Stimulated activated CD4-positive, alpha-beta T cell treated with anti-CD3 and anti-CD28 coated beads, TNF-alpha, amount 100 ng/mL, for 4 hours (primary cell): ENCODE data around the gene MAP3K9.

Experiments used
- DNase-seq, 3 experiments: peaks; one replicate each; pipeline ENCODE4 v3.0.0-alpha.2; 2020; ENCODE audit warnings: low read depth in 3 of 3

MAP3K9 gene

DNA sequence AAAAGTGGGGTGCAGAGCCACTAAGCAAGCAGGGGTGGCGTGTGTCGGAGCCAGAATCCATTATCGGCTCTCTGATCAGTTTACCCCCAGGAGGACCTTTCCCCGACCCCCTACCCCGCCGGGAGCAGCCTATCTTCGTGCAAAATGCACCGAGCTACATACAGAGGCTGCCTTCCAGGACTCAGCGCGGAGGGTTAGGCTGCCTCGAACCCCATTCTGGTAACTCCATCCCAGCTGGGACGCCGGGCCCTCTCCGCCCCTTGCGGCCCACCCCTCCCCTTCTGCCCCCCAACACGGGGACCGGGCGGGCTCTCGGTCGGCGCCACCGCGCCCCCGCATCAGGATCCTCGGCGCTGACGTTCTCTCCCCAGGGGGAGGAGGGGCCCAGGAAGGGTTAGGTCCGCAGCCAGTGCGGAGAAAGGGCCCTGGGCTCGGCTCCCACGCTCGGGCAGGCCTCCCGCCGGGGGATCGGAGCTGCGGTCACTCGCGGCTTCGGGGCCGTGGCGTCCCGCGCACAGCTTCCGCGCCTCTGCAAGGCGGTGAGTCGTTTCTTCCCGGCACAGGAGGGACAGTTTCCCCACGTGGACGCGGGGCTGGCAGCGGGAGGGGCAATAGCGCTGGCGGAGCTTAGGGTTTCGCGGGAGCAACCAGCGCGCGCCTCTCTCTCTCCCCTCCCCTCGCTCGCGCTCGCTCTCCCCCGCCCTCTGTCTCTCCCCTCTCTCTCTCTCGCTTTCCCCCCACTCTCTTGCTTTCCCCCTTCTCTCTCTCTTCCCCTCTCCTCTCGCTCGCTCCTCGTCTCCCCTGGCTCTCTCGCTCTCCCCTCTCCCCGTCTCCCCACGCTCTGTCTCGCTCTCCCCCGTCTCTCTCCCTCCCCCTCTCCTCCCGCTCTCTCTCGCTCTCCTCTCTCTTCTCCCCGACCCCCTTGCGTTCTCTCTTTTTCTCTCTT lies 12.5 kb upstream of the MAP3K9 start:
- peak; percentile 26 to 49 (median 32) for DNase-seq

DNA sequence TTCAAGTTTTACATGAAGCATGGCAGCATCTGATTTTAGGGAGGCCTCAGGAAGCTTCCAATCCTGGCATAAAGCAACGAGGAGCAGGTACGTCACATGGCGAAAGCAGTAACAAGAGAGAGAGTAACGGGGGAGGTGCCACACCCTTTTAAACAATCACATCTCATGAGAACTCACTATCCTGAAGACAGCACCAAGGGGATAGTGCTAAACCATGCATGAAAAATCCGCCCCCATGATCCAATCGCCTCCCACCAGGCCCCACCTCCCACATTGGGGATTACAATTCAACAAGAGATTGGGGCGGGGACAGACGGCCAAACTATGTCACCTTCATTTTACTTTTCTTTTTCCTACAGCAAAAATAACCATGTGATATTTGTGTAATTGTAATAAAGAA lies 7.2 kb upstream of the MAP3K9 start:
- DNase-seq: no peak

DNA sequence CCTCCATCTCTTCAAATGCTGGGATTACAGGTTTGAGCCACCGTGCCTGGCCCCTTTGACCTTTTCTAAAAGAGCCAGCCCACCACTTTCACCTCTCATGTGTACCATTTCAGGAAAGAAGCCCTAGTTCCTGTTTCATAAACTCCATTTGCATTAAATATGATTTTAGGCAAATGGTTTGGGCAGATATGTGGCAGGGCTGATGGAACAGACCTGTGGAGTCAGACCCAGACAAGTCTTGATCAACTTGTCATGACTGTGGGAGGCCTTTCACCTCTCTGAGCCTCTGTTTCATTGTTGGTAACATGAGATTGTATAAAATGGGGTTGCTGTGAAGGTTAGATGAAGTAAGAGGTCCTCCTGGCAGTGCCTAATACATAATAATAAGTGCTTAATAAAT lies 5.2 kb upstream of the MAP3K9 start:
- DNase-seq: no peak

DNA sequence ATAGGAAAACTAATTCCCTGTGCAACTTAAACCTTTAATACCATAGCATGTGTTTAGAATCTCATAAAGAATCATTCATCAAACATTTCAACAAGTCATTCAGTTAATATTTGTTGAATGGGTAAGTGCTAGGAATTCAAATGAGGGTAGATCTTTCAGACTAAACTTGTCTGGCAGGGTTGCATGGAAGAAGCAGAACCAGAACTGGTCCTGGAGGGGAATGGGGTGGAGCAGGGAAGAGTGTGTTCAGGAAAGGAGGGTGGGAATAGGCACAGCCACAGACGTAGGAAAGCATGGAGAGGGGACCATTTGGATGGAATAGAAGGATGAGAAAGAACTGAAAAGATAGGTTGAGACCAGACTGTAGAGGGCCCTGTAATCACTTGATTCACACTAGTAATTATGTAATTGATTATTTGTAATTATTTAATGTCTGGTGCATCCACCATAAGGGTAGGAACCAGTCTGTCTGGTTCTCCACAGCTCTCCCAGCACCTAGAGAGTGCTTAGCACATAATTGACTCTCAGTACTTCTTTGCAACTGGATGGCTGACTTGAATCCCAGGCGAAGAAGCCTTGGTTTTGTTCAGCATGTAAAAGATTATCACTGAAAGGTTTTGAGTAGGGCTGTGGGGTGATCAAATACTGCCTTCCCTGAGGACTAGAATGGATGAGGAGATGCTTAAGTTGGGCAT lies 3.0 kb upstream of the MAP3K9 start:
- DNase-seq: no peak

DNA sequence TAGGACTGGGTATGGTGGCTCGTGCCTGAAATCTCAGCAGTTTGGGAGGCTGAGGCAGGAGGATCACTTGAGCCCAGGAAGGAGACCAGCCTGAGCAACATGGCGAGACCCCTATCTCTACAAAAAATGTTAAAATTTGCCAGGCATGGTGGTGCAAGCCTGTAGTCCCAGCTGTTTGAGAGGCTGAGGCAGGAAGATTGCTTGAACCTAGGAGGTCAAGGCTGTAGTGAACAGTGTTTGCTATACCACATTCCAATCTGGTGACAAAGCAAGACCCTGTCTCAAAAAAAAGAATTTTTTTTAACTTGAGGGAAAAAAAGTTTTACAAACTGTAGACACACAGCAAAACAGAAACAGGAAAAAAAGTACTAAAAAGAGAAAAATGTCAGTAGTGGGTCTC lies 2.3 kb upstream of the MAP3K9 start:
- DNase-seq: no peak

DNA sequence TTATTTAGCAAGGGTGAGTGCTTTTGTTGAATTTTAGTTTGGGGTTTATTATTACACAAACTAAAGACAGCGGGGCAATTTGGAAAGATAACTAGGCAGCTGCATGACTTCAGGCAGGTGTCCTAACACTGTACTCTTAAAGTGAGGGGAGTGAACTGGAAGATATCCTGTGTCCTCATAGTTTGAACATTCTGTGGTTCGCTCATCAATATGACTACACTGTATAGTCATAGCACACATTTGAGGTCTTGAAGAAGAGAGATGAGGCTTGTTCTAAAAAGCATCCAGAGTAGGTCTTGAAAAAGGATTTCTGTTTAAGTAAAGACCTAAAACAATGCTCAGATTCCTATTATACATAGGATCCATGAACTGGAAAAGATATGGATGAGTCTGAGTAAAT lies 1.7 kb upstream of the MAP3K9 start:
- no peak for DNase-seq

DNA sequence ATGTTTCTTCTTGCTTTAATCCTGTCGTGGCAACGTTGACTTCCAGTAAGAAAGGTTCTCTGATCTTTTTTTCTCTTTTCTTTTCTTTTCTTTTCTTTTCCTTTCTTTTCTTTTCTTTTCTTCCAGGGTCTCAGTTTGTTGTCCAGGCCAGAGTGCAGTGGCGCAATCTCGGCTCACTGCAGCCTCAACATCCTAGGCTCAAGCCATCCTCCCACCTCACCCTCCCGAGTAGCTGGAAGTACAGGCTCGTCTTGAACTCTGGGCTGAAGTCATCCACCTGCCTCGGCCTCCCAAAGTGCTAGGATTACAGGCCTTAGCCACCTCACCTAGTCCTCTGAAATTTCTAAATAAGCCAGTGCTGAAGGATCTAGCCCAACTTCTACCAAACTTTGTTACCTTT lies 1.3 kb upstream of the MAP3K9 start:
- no peak for DNase-seq

DNA sequence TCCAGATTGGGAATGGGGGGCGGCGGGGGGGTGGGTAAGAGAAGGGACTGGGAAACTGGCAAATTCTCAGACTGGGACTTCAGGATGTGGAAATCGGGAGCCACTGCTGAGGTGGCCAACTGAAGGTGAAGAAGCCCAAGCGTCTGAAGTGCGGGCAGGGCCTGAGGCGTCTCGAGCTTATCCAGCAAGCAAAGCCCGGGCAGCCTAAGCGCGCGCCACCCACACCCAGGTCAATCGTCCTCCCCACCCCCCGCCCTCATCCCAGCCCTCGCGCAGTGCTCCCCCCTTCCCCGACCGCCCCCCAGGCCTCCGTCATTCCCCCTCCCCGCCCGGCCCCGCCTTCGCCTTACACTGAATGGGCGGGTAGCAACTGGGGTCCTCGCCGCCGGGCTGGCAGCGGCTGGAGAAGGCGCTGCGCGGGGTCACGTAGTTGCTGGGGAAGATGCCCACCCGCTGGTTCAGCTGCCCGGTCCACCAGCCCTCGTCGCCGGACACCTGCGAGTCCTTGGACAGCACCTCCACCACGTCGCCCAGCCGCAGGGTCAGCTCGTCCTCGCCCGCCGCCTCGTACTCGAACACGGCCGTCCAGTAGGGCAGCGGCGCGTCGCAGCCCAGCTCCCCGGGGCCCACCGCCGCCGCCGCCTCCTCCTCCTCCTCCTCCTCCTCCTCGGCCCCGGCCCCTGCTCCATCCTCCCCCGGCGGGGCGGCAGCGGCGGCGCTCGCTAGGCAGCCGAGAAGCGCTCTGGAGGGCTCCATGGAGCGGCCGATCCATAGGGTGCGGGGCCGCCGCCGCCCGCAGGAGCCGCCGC lies 693 bp downstream of the MAP3K9 start:
- DNase-seq: peak in 2 of 3 experiments; percentile 10 to 13

DNA sequence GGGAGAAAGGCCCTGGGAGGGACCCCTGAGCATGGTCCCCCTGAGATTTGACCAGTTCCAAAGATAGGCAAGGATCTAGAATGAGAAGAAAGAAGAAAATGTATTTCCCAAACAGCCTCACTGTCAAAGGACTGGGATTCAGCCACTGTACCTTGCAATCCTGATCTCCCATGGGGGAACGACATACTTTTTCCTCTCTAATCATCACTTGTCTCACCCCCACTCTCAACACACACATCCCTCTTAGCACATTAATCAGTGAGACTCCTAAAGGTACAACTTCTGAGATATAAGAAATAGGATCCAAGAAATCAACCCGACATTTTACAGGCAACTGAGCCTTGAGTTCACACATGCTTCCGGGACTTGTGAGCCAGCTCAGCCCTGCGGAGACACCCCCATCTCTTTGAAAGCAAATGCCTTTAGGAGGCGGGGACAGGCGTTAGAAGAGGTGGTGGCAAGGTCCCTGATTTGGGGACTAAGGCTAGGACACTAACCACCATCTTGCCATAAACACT lies 1.4 kb downstream of the MAP3K9 start:
- peak; percentile 13 to 33 (median 22) for DNase-seq

DNA sequence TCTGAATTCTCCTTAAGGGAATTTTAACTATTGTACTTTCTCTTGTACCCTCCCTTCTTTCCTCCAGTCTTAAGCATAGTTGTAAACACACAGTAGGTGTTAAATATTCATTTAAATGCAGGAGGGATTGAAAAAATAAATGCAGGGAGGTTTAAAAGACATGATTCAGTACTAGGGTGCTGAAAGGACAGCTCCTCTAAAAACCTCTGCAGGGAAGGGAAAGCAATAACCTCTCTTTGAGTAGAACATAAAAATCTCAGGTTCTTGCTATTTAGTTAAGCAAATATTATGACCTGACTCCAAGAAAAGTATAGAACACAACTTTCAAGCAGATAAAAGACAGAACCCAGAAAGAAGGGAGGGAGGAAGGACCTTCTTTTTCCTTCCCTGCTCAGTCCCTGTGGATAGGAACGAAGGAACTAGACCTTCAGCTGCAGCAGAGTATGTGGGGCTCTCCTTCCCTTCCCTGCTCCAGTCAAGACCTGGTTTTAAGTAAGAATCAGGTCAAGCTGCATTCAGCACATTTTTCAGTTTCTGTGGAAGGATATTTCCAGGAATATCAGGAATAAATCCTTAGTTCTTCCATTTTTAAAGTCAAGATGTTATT lies 4.7 kb downstream of the MAP3K9 start:
- DNase-seq: no peak

DNA sequence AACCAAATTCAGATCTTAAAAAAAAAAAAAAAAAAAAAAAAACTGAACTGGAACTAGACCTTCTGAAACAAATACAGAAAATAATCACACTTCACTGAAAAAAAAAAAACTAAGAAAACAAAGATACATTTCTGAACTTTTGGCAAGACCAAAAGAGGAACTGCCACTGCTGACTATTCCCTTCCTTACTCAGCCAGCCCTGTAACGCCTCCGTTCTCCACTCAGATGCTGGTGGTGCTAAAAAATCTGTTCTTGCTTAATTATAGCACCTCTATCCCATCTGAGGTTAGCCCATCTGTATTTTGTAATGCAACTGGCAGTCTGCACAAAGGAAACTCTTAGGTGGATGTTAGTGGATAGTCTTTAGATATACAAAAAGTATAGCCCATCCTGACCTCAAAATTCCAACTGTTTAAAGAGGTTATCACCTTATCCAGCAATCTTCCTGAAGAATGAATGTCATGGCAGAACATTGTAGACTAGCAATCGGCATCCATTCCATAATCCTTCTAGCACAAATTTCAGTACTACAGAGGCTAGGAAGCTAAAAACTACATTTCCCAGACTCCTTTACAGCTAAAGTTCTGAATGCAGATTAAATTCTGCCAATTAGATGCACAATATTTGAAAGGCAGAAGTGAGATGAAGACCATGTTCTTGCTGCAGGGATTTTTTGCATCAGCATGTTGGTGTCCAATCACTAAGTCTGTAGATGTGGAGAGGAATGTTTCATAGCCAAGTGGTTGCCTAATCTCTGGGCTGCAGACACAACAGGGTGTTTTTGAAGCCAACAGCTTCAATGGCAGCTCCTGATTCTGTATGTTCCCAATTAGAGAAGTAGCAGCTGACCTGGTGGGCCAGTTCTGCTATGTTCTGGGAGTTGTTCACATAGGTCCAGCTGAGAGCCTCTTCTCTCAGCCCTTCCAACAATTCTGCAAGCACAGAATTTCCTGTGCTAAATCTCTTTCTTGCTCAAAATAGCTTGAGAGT lies 5.7 kb downstream of the MAP3K9 start:
- no peak for DNase-seq

DNA sequence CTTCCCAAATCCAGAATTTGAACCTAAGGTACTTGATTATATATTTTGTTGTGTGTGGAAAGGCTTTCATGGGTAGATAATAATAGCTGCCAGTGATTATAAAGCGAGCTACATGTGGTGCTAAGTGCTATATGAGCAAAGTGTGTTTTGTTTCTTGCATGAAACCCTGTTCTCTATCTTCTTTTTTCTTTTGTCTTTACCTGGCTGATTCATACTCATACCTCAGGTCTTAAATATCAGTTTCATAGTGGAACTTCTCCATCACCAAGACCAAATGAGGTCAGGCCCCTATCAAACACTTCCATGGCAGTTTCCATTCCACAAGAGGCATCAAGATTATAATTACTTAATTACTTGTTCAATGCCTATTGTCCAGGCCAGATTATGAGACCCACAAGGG lies 6.9 kb downstream of the MAP3K9 start:
- no peak for DNase-seq

DNA sequence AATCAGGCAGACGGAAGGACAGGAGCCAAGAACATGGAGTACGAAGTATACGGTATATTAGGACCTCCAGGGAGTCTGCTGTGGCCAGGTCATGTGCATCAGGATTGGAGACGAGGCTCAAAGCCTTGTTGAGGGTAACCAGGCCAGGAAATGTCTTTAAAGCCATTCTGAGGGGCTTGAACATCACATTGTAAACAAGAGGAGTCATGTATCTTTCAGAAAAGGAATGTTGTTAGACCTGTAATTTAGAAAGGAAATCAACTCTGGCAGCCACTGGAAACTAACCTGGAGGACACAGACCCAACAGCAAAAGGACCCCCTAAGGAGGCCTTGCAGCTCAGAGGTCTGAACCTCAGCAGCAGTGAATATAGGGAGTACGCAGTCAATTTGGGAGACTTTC lies 7.5 kb downstream of the MAP3K9 start:
- no peak for DNase-seq

DNA sequence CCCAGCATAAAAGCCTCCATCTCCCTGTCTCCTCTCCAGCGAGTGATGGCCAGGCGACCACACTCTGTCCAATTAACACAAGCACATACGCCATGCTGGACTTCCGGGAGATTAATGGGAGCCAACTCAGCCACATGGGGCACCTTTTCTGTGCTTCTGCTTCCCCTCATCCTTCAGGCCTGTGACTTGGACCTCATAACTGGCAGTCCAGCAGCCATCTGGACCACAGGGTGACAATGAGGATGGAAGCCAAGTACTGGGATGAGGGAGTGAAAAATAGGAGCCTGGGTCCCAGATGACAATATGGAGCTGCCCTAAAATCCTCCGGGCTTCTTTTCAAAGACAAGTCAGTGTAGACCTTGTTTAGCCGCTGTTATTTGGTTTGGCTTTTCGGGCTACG lies 12.8 kb downstream of the MAP3K9 start:
- no peak for DNase-seq

DNA sequence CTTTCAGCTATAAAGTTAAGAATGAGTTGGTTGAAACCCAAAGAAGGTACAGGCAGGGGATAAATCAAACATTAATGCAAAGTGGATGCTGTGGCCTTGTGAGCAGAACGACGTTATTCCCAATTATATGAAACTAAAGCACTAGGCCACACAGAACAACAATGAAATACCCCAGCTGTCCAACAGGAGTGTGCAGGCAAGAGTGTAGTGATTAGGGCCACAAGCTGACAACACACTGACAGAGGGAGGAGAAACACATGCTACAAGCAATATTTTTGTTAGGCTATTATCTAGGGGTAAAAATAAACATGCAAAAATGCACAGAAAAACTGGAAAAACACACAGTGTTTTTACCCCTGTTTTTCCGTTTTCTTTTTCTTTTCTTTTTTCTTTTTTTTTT lies 15.0 kb downstream of the MAP3K9 start:
- DNase-seq: no peak

DNA sequence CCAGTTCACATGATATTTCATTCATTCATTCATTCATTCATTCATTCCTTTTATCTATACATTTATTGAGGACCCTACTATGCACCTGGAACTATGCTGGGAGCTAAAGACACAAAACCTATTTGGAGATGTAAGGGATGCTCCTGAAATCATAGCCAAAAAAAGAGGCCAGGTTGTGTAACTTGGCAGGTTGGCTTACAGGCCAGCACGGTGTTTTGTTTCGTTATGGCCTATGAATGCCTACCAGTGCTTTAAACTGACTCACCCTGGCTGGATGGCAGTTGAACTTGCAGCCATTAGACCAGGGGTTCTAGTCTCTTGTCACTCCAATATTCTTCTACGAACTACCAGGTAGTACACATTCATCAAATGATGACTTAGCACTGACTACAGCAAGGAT lies 15.7 kb downstream of the MAP3K9 start:
- no peak for DNase-seq

DNA sequence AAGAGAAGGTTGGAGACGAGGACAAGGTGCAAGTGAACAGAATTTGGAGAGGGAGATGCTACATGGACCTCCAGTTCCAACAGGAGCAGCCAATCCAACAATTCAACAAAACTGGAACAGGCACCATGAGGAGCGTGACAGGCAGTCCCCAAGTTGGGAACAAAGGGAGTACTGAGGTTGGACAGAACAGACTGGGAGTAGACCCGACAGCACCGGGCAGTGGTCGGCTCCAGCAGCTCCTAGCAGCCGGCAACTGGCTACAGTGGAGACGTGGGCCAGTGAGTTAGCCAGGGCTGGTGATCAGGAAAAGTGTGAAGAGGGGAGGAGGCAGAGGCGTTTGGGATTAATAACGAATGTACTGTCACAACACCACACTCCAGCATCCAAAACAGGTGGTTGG lies 16.4 kb downstream of the MAP3K9 start:
- DNase-seq: no peak

DNA sequence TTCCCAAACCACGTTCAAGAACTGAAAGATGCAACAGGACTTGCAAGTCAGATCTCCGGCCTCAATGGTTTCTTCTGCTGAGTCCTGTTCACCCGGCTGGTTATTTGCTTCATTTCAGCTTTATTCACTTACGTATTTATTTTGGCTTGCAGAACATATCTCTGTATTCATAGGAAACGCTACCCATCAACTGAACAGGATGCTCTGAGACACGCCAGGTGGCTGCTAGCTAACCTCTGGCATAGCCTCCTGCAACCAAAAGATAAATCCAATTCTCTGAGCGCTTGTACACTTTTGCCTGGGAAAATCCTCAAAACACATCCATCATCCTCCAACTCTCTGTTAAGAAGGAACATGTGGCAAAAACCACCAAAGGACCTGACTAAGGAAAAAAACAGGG lies 17.3 kb downstream of the MAP3K9 start:
- no peak for DNase-seq

DNA sequence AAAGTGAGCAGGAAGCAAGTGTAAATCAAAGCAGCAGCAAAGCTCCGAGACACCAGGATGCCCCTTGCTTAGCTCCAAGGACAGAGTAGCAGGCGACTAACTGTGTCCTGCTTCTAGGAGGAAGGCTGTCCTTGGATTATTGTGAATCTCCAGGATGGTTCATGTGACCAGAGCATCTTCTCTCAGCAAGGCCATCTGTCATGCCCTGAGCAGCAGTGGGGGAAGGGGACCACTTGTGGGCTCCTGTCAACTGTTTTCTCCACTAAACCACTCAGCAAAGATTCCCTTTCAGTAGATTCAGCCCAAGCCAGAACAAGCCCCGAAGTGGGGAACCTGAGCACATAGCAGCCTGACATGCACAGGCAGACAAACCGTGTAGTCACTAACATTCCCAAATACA lies 19.4 kb downstream of the MAP3K9 start:
- DNase-seq: no peak

DNA sequence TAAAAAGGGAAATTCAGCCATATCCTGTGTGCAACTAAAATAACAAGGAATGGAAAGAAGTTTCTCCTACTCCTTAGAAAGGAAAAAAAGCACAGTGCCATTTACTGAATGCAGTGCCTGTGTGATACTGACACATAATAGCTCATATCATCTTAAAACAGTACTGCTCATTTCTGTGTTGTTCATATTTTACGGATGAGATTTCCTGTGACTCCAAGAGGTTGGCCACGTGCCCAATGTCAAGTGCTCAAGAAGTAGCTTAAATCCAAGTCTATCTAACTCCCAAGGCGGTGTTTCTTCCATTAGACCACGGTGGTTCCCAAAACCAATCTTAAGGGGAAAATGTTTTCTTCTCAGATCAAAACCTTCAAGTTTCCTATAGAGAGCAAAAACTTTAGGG lies 20.0 kb downstream of the MAP3K9 start:
- no peak for DNase-seq
